ENCODE results near the gene RB1. TPM values are rescaled to one million over a fixed set of nuclear protein-coding genes. Genes with fewer than 3 reads are reported as not detected.

Gene RB1
- total RNA-seq, 1 donor from 2014 or later: 35.4 TPM

DNA sequence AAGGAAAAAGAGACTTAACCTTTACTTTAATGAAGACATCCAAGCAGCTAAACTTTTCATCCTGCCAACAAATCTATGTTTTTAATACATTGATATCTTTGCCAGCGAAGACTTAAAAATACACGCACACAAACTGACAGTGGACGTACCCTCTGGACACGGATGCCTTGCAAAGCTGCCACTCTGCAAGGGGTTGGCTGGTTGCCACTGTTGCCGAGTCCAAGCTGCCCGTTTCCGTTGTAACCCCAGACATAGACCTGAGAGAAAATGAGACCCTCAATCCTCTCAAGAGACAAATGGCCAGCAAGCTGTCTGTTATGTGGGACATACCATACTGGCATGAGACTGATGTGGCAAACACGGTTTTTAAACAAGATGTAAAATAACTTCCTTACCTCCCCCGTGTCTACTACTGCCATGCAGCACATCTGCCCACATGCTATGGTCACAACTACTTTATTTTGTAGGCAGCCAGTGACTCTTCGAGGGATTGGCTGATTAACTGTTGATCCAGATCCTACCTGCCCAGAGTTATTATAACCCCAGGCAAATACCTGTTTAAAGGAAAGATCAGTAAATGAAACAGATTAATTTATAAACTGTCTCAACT lies 208.2 kb downstream of the RB1 start:
- TF ChIP-seq, protein P1, sequence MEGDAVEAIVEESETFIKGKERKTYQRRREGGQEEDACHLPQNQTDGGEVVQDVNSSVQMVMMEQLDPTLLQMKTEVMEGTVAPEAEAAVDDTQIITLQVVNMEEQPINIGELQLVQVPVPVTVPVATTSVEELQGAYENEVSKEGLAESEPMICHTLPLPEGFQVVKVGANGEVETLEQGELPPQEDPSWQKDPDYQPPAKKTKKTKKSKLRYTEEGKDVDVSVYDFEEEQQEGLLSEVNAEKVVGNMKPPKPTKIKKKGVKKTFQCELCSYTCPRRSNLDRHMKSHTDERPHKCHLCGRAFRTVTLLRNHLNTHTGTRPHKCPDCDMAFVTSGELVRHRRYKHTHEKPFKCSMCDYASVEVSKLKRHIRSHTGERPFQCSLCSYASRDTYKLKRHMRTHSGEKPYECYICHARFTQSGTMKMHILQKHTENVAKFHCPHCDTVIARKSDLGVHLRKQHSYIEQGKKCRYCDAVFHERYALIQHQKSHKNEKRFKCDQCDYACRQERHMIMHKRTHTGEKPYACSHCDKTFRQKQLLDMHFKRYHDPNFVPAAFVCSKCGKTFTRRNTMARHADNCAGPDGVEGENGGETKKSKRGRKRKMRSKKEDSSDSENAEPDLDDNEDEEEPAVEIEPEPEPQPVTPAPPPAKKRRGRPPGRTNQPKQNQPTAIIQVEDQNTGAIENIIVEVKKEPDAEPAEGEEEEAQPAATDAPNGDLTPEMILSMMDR (conservative IDR thresholded peaks at IDR 0.05; ENCODE audit: low read depth, low read length): no peak
- H3K4me3 ChIP-seq (ENCODE audit: low read depth, low read length): no peak overlapping the region
- DNase-seq (ENCODE audit: low read depth): no peak

DNA sequence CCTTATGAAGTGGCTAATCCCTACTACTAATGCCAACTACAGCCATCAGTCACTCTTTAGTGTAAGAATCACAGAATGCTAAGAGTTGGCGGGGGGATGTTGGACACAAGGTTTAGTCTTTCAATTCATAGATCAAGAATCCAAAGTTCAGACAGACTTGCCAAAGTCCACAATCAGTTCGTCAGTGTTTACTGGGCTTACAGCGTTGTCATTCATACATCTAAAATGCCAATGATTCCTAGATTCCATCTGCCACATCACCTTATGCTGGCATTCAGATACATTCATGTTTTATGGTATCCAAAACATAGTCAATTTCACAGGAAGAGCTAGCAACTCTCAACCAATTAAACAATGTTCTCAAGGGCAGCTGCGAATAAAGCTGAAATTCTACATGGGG lies 211.2 kb downstream of the RB1 start:
- TF ChIP-seq, protein P1 (conservative IDR thresholded peaks at IDR 0.05; ENCODE audit: low read depth, low read length): no peak
- no peak overlapping the region for H3K4me3 ChIP-seq (ENCODE audit: low read depth, low read length)
- no peak for DNase-seq (ENCODE audit: low read depth)

DNA sequence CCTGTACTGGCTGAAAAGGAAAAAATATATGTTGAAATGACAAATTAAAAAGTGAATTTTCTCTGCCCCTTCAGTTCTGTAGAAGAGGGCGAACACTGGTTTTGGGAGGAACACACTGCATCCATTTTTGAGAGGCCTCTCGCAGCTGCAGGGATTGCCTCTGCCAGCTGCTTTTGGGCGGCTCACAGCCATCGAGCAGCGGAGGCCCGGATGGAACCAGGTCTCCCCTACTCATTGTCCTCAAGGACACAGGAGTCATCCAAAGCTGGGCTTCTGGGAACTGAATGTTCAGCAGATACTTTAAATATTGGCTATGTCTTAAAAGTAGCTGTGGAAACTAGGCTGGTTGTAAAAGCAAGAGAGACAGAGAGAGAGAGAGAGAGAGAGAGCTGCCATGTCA lies 212.2 kb downstream of the RB1 start:
- TF ChIP-seq, protein P1 (conservative IDR thresholded peaks at IDR 0.05; ENCODE audit: low read depth, low read length): no peak
- no peak overlapping the region for H3K4me3 ChIP-seq (ENCODE audit: low read depth, low read length)
- DNase-seq (ENCODE audit: low read depth): no peak

DNA sequence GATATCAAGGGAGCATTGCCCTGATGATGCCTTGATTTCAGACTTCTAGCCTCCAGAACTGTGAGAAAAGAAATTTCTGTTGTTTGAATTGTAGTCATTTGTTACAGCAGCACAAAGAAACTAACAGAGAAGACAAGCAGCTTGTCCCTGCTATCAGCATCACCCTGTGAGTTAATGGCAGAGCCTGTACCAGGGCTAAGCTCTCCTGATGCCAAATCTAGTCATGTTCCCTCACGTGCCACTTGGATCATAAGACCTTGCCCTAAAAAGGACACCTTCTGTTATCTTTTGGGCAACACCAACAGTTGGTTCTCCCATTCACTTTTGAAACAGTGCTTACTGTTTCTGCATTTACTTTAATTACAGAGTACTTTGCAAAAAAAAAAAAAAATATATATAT lies 214.5 kb downstream of the RB1 start:
- no peak overlapping the region for H3K4me3 ChIP-seq (ENCODE audit: low read depth, low read length)
- TF ChIP-seq, protein P1 (conservative IDR thresholded peaks at IDR 0.05; ENCODE audit: low read depth, low read length): no peak
- no peak for DNase-seq (ENCODE audit: low read depth)

DNA sequence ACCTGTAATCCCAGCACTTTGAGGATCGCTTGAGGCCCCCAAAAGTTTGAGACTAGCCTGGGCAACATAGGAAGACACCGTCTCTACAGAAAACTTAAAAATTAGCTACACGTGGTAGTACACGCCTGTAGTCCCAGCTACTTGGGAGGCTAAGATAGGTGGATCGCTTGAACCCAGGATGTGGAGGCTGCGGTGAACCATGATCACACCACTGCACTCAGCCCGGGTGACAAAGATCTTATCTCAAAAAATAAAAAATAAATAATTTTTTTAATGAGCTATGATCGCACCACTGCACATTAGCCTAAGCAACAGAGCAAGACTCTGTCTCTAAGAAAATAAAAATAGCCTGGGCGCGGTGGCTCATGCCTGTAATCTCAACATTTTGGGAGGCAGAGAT lies 222.7 kb downstream of the RB1 start:
- DNase-seq (ENCODE audit: low read depth): no peak
- TF ChIP-seq, protein P1 (conservative IDR thresholded peaks at IDR 0.05; ENCODE audit: low read depth, low read length): no peak
- no peak overlapping the region for H3K4me3 ChIP-seq (ENCODE audit: low read depth, low read length)

DNA sequence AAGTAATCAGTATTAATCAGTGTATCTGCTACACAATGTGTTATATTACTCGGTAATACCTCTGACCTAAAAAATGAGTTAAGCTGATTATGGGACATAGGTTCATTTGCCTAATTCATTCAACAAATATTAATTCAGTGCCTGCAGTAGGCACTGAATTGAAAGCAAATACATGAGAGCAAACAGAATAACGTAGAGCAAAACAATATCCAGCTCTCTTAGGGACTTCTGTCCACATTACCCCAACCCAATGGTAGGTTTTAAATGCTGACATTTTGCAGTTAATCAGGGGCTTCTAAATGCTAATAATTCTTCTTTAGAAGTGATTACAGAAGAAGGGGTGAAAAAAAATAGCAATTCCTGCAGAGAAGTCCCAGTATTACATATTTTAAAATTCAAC lies 224.4 kb downstream of the RB1 start:
- TF ChIP-seq, protein P1 (conservative IDR thresholded peaks at IDR 0.05; ENCODE audit: low read depth, low read length): no peak
- H3K4me3 ChIP-seq (ENCODE audit: low read depth, low read length): no peak overlapping the region
- no peak for DNase-seq (ENCODE audit: low read depth)

DNA sequence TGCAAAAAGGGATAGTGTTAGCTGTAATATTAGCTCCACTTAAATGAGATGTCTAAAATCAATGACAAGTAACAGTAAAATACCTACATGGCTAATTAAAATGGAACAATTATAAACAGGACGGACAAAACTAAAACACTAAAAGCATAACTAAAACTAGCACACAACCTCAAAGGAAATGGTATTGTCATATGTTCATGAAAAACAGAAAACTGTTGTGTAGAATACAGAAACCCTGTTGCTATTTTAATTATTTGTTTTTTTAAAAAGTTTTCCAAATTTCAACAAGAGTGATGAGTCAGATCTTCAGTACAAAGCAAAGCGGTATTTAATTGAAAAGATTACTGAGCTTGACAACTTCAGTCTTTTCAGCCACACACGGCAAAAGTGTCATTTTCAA lies 225.2 kb downstream of the RB1 start:
- TF ChIP-seq, protein P1 (conservative IDR thresholded peaks at IDR 0.05; ENCODE audit: low read depth, low read length): no peak
- no peak overlapping the region for H3K4me3 ChIP-seq (ENCODE audit: low read depth, low read length)
- DNase-seq (ENCODE audit: low read depth): no peak

Data from epithelial cell of proximal tubule (primary cell).